Activated CD4-positive, CD25-positive, alpha-beta regulatory T cell treated with anti-CD3 and anti-CD28 coated beads, Interleukin-2, amount 50 U/mL, for 72 hours (primary cell): ENCODE data around the gene PCNX3.
A peak's percentile ranks its signal among the peaks of the same experiment; 100 is the strongest.
"Not testable (repeated sequence)": the region's sequence is repeated elsewhere in the genome, so short reads cannot be mapped to it uniquely, and the experiment has no call there.

Experiments
- DNase-seq: peaks from one replicate; pipeline ENCODE4 v3.0.0; 2021

The PCNX3 gene

GRCh38 chr11:65621460-65621859, 5.9 kb downstream of the PCNX3 start:
- no peak for DNase-seq

- DNase-seq, result no peak
Observed at GRCh38 chr11:65622011-65622410, 6.4 kb downstream of the PCNX3 start.

GRCh38 chr11:65623177-65623576, 7.6 kb downstream of the PCNX3 start:
- DNase-seq, result no peak

GRCh38 chr11:65623852-65624616, 8.5 kb downstream of the PCNX3 start:
- DNase-seq, result no peak

- DNase-seq, result no peak
Observed at GRCh38 chr11:65624931-65625627, 9.5 kb downstream of the PCNX3 start.

- peak; percentile 52 for DNase-seq
Observed at GRCh38 chr11:65625628-65626342, 10.2 kb downstream of the PCNX3 start.

- no peak for DNase-seq
Observed at GRCh38 chr11:65627202-65627601, 11.6 kb downstream of the PCNX3 start.

GRCh38 chr11:65629579-65629978, 14.0 kb downstream of the PCNX3 start:
- DNase-seq, result no peak

GRCh38 chr11:65630215-65630614, 14.6 kb downstream of the PCNX3 start:
- no peak for DNase-seq

- DNase-seq, result no peak
Observed at GRCh38 chr11:65633390-65634108, 18.0 kb downstream of the PCNX3 start.

GRCh38 chr11:65634109-65634436, 18.5 kb downstream of the PCNX3 start:
- DNase-seq, result no peak

- DNase-seq, result no peak
Observed at GRCh38 chr11:65634440-65634839, 18.9 kb downstream of the PCNX3 start.

GRCh38 chr11:65634905-65635731, 19.5 kb downstream of the PCNX3 start:
- no peak for DNase-seq

- DNase-seq, result no peak
Observed at GRCh38 chr11:65636108-65637031, 20.8 kb downstream of the PCNX3 start.

- no peak for DNase-seq
Observed at GRCh38 chr11:65637032-65637557, 21.5 kb downstream of the PCNX3 start.

GRCh38 chr11:65637794-65638419, 22.3 kb downstream of the PCNX3 start, which contains the start of gene SIPA1:
SIPA1 (plus strand) TSS chr11:65638101; CDS start chr11:65640922, 2,821 bp downstream.
- peak; percentile 82 for DNase-seq

GRCh38 chr11:65639228-65639597, 23.6 kb downstream of the PCNX3 start:
- not testable (repeated sequence) for DNase-seq

GRCh38 chr11:65639623-65640482, 24.3 kb downstream of the PCNX3 start:
- DNase-seq, result no peak
